Ishikawa (cell line): ENCODE data around the gene FETUB.

Experiments used
- CEBPB ChIP-seq: IDR thresholded peaks from 2 replicates; pipeline ENCODE4 v1.6.1; 2012
- CREB1 ChIP-seq: IDR thresholded peaks from 2 replicates; pipeline ENCODE4 v1.6.1; 2012; ENCODE audit warnings: low read depth
- EGR1 ChIP-seq: IDR thresholded peaks from 2 replicates; pipeline ENCODE4 v1.6.1; 2012
- EP300 ChIP-seq: IDR thresholded peaks from 2 replicates; pipeline ENCODE4 v1.6.1; 2012; ENCODE audit warnings: borderline replicate concordance
- FOXM1 ChIP-seq: IDR thresholded peaks from 2 replicates; pipeline ENCODE4 v1.6.1; 2012; ENCODE audit warnings: low read depth, borderline replicate concordance
- MAX ChIP-seq: IDR thresholded peaks from 2 replicates; pipeline ENCODE4 v1.6.1; 2012
- NFIC ChIP-seq: IDR thresholded peaks from 2 replicates; pipeline ENCODE4 v1.6.1; 2012
- RAD21 ChIP-seq: IDR thresholded peaks from 2 replicates; pipeline ENCODE4 v1.6.1; 2012; ENCODE audit warnings: low read depth
- REST ChIP-seq: IDR thresholded peaks from 2 replicates; pipeline ENCODE4 v1.6.1; 2012; ENCODE audit warnings: low read depth, mild to moderate bottlenecking
- TAF1 ChIP-seq: IDR thresholded peaks from 2 replicates; pipeline ENCODE4 v1.6.1; 2012; ENCODE audit warnings: low read depth, mild to moderate bottlenecking
- TCF12 ChIP-seq: IDR thresholded peaks from 2 replicates; pipeline ENCODE4 v1.6.1; 2012; ENCODE audit warnings: low read depth
- TEAD4 ChIP-seq: IDR thresholded peaks from 2 replicates; pipeline ENCODE4 v1.6.1; 2012
- USF1 ChIP-seq: IDR thresholded peaks from 2 replicates; pipeline ENCODE4 v1.6.1; 2012
- YY1 ChIP-seq: IDR thresholded peaks from 2 replicates; pipeline ENCODE4 v1.6.1; 2012; ENCODE audit warnings: low read depth
- ZBTB7A ChIP-seq: IDR thresholded peaks from 2 replicates; pipeline ENCODE4 v1.6.1; 2012; ENCODE audit warnings: low read depth

Gene FETUB

DNA sequence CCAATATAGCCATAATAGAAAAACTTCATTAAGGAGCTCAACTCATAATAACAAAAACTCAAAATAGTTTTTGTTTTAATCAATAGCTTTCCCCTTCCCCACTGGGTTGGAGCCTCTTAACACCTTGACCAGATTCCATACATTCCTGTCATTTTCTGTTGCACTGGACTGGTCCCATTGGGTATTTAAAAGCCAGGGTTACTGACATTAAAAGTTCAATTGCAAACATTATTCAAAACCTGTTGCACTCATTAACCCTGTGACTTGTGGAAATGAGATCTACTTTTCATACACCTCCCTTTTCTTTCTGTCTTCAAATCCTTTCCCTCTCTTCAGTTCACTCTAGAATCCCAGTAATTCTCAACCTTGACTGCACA lies 23.9 kb downstream of the FETUB start:
- TF ChIP-seq YY1 = no peak
- TF ChIP-seq USF1 = no peak
- TF ChIP-seq NFIC = no peak
- 0 out of 2 replicates have a peak, but pooled peaks have one; percentile 49 for TF ChIP-seq TEAD4

DNA sequence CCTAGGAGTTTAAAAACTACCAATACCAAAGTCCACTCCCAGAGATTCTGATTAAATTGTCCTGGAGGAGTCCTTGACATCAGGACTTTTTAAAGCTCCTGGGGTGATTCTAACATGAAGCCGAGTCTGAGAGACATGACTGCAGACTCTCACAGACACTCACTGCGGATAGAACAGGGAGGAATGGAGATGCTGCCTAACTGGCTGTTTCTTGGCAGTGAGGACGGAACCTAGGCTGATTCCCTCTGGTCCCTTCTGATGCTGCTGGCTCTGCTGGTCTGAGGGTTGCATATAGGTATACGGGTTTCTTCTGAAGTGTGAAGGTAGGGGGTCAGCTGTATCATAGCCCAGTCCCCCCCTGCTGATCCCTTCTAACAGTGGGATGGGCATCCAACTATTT lies 24.3 kb downstream of the FETUB start:
- TF ChIP-seq NFIC = no peak
- no peak for TF ChIP-seq USF1
- TF ChIP-seq TAF1 = no peak
- no peak for TF ChIP-seq FOXM1
- no peak for TF ChIP-seq ZBTB7A
- no peak for TF ChIP-seq CREB1
- TF ChIP-seq EP300 = no peak
- TF ChIP-seq CEBPB = no peak
- no peak for TF ChIP-seq TCF12

DNA sequence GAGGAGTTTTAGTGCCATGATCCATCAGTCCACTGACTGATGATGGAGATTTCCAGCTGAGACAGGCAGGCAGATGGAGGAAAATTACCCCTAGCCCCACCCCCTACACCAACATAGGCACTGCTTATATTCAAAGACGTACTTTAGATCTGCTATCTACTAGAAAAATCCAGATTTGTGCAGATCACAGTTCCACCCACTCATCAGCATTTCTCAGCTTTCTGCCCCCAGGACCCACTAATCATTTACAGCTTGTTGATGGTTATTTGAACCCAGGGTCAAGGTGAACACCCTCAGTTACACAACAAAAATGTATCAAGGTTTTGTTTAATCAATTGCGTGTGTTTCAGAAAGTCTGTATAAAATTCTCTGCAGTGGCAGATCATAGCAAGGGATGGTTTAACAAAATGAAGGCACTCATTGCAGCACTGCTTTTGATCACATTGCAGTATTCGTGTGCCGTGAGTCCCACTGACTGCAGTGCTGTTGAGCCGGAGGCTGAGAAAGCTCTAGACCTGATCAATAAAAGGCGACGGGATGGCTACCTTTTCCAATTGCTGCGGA lies 25.5 kb downstream of the FETUB start, which contains the start of gene HRG:
TSS of gene HRG (plus strand) at position 390 of the 564 bp plus-strand sequence. CDS start at position 408, 18 bp downstream.
- TF ChIP-seq FOXM1 (no peak), TAF1 (no peak), CEBPB (no peak), NFIC (no peak), YY1 (no peak)

- TF ChIP-seq FOXM1 (no peak), MAX (no peak), ZBTB7A (no peak), TCF12 (no peak), CREB1 (no peak), REST (no peak), NFIC (no peak), EGR1 (no peak), TEAD4 (no peak), CEBPB (no peak), EP300 (no peak), TAF1 (no peak), RAD21 (no peak), USF1 (no peak), YY1 (no peak)
These were observed 28.2 kb downstream of the FETUB start for GRCh38 chr3:186668426-186668825.

DNA sequence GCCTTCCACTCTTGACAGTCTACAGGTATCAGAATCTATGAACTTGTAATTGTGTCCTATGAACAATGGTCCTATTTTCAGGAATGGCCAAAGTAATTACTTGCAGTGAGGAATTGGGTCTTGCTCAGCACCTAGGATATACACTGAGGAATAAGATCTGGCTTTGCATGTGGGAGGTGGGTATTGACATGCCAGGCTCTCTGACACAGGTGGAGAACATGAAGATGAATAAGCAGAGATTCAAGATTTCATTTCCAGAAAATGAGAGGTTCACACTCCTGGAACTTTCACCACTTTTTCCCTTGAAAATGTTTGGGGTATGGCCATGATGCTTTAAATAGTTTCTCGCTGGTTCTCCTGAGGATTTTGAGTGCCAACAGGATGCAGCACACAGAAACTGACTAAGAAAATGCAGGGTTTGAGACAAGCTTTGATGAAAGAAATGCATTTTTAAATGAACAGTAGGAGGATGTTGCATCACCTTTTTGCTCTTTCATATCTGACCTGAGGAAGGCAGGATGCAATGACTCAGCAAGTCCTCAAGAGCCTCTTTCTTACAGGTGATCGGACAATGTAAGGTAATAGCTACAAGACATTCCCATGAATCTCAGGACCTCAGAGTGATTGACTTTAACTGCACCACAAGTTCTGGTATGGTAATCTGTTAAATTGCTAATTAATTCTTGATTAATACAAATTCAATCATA lies 29.3 kb downstream of the FETUB start:
- TF ChIP-seq EP300 = no peak
- peak; percentile 82 for TF ChIP-seq CEBPB

DNA sequence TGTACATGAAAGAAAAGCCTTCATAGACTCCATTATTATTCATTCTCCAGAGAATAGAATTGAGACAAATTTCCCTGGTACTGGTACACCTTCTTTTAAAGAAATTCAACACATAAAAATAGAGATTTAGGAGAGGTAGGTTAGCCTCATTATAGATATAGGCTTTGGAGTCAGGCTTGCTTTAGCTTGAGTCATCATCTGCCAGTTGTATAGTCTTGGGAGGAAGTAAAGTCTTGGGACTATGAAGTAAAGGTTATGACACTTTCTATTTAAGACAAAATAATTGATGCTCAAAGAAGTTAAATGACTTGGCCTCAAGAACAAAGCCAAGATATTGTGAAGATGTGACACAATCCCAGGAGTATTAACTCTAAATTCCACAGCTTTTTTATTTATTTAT lies 30.0 kb downstream of the FETUB start:
- TF ChIP-seq CREB1 (no peak), EGR1 (no peak), REST (no peak), TAF1 (no peak), MAX (no peak), FOXM1 (no peak), ZBTB7A (no peak), USF1 (no peak), TCF12 (no peak), TEAD4 (no peak)
